Effector memory CD4-positive, alpha-beta T cell (primary cell): ENCODE data around the gene RFESD.
"Not testable (repeated sequence)": the region's sequence is repeated elsewhere in the genome, so short reads cannot be mapped to it uniquely, and the experiment has no call there.

Source experiments
- DNase-seq, 3 donors: peaks; one replicate each; pipeline ENCODE4 v3.0.0-alpha.2; 2020
- H3K27ac ChIP-seq: 2 replicates; pipeline ENCODE4 v1.7.0; 2013; ENCODE audit warnings: mild to moderate bottlenecking, low read length, moderate library complexity; ENCODE audit not compliant: insufficient read depth, poor library complexity, severe bottlenecking
- H3K27me3 ChIP-seq: replicated peaks from 2 replicates; pipeline ENCODE4 v1.7.0; 2013; ENCODE audit warnings: mild to moderate bottlenecking, low read length; ENCODE audit not compliant: insufficient read depth, control insufficient read depth, poor library complexity, severe bottlenecking
- H3K36me3 ChIP-seq: 2 replicates; pipeline ENCODE4 v1.7.0; 2013; ENCODE audit warnings: mild to moderate bottlenecking, low read length, moderate library complexity; ENCODE audit not compliant: control insufficient read depth, insufficient read depth
- H3K4me1 ChIP-seq: 2 replicates; pipeline ENCODE4 v1.7.0; 2013; ENCODE audit warnings: low read length, mild to moderate bottlenecking; ENCODE audit not compliant: control insufficient read depth, insufficient read depth, poor library complexity, severe bottlenecking
- H3K4me3 ChIP-seq: 2 replicates; pipeline ENCODE4 v1.7.0; 2013; ENCODE audit warnings: low read length, low read depth, mild to moderate bottlenecking; ENCODE audit not compliant: insufficient read depth, poor library complexity, severe bottlenecking
- H3K9me3 ChIP-seq: 2 replicates; pipeline ENCODE4 v1.7.0; 2013; ENCODE audit warnings: mild to moderate bottlenecking, low read length, moderate library complexity; ENCODE audit not compliant: control insufficient read depth

The RFESD gene

GRCh38 chr5:95627971-95628810 is 18.4 kb upstream of the RFESD start:
- no peak for DNase-seq
- peaks cover 16% of the 10 kb centered on the region for H3K4me1 ChIP-seq

DNA sequence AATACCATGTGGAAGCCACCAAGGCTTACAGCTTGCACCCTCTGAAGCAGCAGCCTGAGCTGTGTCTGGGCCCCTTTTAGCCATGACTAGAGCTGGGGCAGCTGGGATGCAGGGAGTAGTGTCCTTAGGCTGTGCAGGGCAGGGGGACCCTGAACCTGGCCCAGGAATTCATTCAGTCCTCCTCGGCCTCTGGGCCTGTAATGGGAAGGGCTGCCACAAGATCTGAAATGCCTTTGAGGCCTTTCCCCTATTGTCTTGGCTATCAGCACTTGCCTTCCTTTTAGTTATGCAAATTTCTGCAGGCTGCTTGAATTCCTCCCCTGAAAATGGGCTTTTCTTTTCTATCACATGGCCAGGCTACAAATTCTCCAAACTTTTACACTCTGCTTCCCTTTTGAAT is 17.6 kb upstream of the RFESD start:
- Histone ChIP-seq H3K27ac (no peak overlapping the region), H3K4me1 (peaks cover 11% of the 10 kb centered on the region), H3K4me3 (no peak overlapping the region), H3K27me3 (no peaks in the 10 kb centered on the region), H3K36me3 (no peaks in the 10 kb centered on the region), H3K9me3 (no peaks in the 10 kb centered on the region)
- DNase-seq = no peak

More at GRCh38 chr5:95627971-95628810, 18.4 kb upstream of the RFESD start:
- Histone ChIP-seq H3K27me3 (no peaks in the 10 kb centered on the region), H3K27ac (no peak overlapping the region), H3K4me3 (no peak overlapping the region), H3K9me3 (no peaks in the 10 kb centered on the region), H3K36me3 (no peaks in the 10 kb centered on the region)

DNA sequence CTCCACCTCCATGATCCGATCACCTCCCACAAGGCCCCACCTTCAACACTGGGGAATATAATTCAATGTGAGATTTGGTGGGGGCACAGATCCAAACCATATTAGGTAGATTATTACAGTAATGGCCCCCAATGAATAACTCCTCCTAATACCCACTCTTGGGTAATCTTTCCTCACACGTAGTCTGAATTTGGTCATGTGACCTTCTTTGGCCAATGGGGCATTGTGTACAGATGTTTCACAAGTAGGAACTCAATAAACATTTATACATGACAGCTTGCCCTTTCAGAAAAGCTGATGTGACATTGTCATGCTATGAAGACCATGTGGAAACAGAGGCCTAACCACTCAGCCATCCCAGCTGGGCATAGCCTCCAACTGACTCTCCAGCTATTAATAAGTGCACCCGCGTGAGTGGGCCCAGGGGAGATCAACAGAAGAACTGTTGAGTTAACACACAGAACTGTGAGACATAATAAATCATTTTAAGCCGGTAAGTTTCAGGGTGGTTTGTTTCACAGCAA is 16.1 kb upstream of the RFESD start:
- Histone ChIP-seq H3K9me3 (no peaks in the 10 kb centered on the region), H3K36me3 (no peaks in the 10 kb centered on the region), H3K27me3 (no peaks in the 10 kb centered on the region), H3K27ac (no peak overlapping the region), H3K4me1 (no peaks in the 10 kb centered on the region), H3K4me3 (no peak overlapping the region)
- no peak for DNase-seq

GRCh38 chr5:95631255-95631958 is 15.2 kb upstream of the RFESD start:
- Histone ChIP-seq H3K9me3 (no peaks in the 10 kb centered on the region), H3K4me1 (no peaks in the 10 kb centered on the region), H3K27me3 (no peaks in the 10 kb centered on the region), H3K27ac (peak overlapping the region; percentile 54), H3K4me3 (no peak overlapping the region), H3K36me3 (no peaks in the 10 kb centered on the region)
- DNase-seq = no peak

DNA sequence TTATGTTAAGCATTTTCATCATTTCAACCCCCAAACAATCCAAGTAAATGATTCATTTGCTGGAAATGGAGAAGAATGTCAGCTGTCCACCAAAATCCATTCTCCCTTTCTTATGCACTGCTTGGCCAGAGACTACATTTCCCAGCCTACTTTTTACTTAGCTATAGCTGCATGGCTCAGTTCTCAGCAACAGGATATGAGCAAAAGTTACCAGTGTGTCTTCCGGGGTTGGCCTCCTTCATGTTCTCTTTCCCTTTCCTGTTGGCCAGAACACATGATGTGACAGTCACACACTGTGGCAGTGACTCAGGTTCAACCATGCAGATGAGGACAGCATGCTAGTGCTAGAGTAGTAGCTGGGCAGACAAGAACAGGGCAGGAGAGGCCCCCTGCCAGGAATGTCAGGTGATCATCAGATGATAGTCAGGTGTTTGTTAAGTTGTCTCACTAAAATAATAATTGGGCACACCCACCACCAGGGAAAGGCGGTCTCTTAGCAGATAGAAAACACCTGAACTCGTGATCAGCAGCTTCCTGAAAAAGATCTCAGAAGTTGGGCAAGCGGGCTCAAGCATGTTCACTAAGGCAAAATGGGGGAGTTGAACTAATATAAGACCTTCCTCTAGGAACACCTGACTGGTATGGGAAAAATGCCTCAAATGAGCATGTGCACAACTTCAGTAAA is 14.4 kb upstream of the RFESD start:
- no peaks in the 10 kb centered on the region for H3K36me3 ChIP-seq
- no peak overlapping the region for H3K4me3 ChIP-seq
- no peaks in the 10 kb centered on the region for H3K27me3 ChIP-seq
- peak; percentile 59 to 66 (median 62) for DNase-seq
- peak overlapping the region; percentile 54 for H3K27ac ChIP-seq
- H3K9me3 ChIP-seq = no peaks in the 10 kb centered on the region
- no peaks in the 10 kb centered on the region for H3K4me1 ChIP-seq

- not testable (repeated sequence) for H3K4me3 ChIP-seq, H3K9me3 ChIP-seq, H3K27ac ChIP-seq, H3K27me3 ChIP-seq, H3K36me3 ChIP-seq, DNase-seq, H3K4me1 ChIP-seq
Measured at GRCh38 chr5:95632942-95633341, 13.6 kb upstream of the RFESD start.

GRCh38 chr5:95633671-95634070 is 12.9 kb upstream of the RFESD start:
- Histone ChIP-seq H3K27ac (no peak overlapping the region), H3K27me3 (no peaks in the 10 kb centered on the region), H3K4me3 (no peak overlapping the region), H3K9me3 (no peaks in the 10 kb centered on the region), H3K4me1 (no peaks in the 10 kb centered on the region), H3K36me3 (no peaks in the 10 kb centered on the region)
- no peak for DNase-seq

GRCh38 chr5:95634081-95634480 is 12.5 kb upstream of the RFESD start:
- no peak for DNase-seq
- no peaks in the 10 kb centered on the region for H3K9me3 ChIP-seq
- no peak overlapping the region for H3K27ac ChIP-seq
- H3K27me3 ChIP-seq = no peaks in the 10 kb centered on the region
- no peaks in the 10 kb centered on the region for H3K36me3 ChIP-seq
- no peaks in the 10 kb centered on the region for H3K4me1 ChIP-seq
- H3K4me3 ChIP-seq = no peak overlapping the region

DNA sequence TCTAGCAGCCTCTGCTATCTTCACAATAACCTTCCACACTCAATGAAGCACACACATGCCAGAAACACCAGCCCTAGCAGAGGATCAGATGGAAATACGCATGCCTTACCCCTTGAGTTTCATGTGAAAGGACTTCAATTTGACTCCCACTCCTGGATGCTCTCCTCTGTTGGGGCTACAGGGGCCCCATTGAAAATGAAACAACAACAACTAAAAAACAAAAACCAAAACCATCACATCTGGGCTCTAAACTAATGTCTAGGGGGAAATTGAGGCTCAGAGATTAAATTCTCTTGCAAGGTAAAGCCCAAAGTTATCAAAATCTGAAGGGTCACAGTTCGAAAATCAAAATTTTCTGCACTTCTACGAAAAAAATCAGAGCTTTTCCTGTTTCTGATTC is 7.9 kb upstream of the RFESD start:
- H3K9me3 ChIP-seq = no peaks in the 10 kb centered on the region
- H3K27ac ChIP-seq = no peak overlapping the region
- H3K4me3 ChIP-seq = no peak overlapping the region
- H3K4me1 ChIP-seq = no peaks in the 10 kb centered on the region
- DNase-seq = no peak
- H3K36me3 ChIP-seq = no peaks in the 10 kb centered on the region
- no peaks in the 10 kb centered on the region for H3K27me3 ChIP-seq
